H9 (cell line): ENCODE data around the gene USH2A. TPM values are rescaled to one million over a fixed set of nuclear protein-coding genes. Genes with fewer than 3 reads are reported as not detected.

Experiments used
- DNase-seq: peaks from one replicate; pipeline ENCODE4 v3.0.0-alpha.2; 2017
- H2AFZ ChIP-seq: one replicate; pipeline ENCODE4 v1.6.1; 2013; ENCODE audit warnings: mild to moderate bottlenecking, low read length, control low read depth, moderate library complexity
- H2AK5ac ChIP-seq: 2 replicates; pipeline ENCODE4 v1.6.1; 2013; ENCODE audit warnings: low read length, control low read depth, mixed read lengths; ENCODE audit not compliant: insufficient read length
- H2BK120ac ChIP-seq: one replicate; pipeline ENCODE4 v1.6.1; 2013; ENCODE audit warnings: low read depth, mild to moderate bottlenecking, low read length, control low read depth, inconsistent platforms; ENCODE audit not compliant: poor library complexity, severe bottlenecking
- H2BK12ac ChIP-seq: 2 replicates; pipeline ENCODE4 v1.6.1; 2013; ENCODE audit warnings: low read length, control low read depth, mixed read lengths, low read depth; ENCODE audit not compliant: insufficient read length
- H2BK15ac ChIP-seq: 2 replicates; pipeline ENCODE4 v1.6.1; 2013; ENCODE audit warnings: low read depth, low read length, control low read depth
- H2BK20ac ChIP-seq: one replicate; pipeline ENCODE4 v1.6.1; 2013; ENCODE audit warnings: low read depth, mild to moderate bottlenecking, low read length, control low read depth, inconsistent platforms; ENCODE audit not compliant: poor library complexity, severe bottlenecking
- H2BK5ac ChIP-seq: 2 replicates; pipeline ENCODE4 v1.6.1; 2013; ENCODE audit warnings: low read length, control low read depth, mixed read lengths; ENCODE audit not compliant: insufficient read length
- H3K14ac ChIP-seq: 2 replicates; pipeline ENCODE4 v1.6.1; 2013; ENCODE audit warnings: low read length, control low read depth; ENCODE audit not compliant: insufficient read depth
- H3K18ac ChIP-seq: 2 replicates; pipeline ENCODE4 v1.6.1; 2013; ENCODE audit warnings: low read depth, mild to moderate bottlenecking, mixed read lengths, low read length, control low read depth; ENCODE audit not compliant: insufficient read length
- H3K23ac ChIP-seq: 2 replicates; pipeline ENCODE4 v1.6.1; 2013; ENCODE audit warnings: low read length, control low read depth, mixed read lengths, low read depth; ENCODE audit not compliant: insufficient read length
- H3K23me2 ChIP-seq: 2 replicates; pipeline ENCODE4 v1.6.1; 2013; ENCODE audit warnings: low read depth, mild to moderate bottlenecking, mixed read lengths, low read length, control low read depth; ENCODE audit not compliant: insufficient read length, poor library complexity, severe bottlenecking
- H3K27ac ChIP-seq: 2 replicates; pipeline ENCODE4 v1.5.1; 2013; ENCODE audit warnings: low read length, control low read depth, mixed read lengths, low read depth; ENCODE audit not compliant: insufficient read length
- H3K27me3 ChIP-seq: 2 replicates; pipeline ENCODE4 v1.6.1; 2013; ENCODE audit warnings: low read length, control low read depth, inconsistent platforms; ENCODE audit not compliant: insufficient read depth
- H3K4ac ChIP-seq: 2 replicates; pipeline ENCODE4 v1.6.1; 2013; ENCODE audit warnings: low read depth, mild to moderate bottlenecking, control low read depth, inconsistent platforms, low read length, moderate library complexity
- H3K4me1 ChIP-seq: 2 replicates; pipeline ENCODE4 v1.6.1; 2013; ENCODE audit warnings: low read length, control low read depth, inconsistent platforms; ENCODE audit not compliant: insufficient read depth
- H3K4me2 ChIP-seq: 2 replicates; pipeline ENCODE4 v1.6.1; 2013; ENCODE audit warnings: low read length, control low read depth, mixed read lengths; ENCODE audit not compliant: insufficient read length, insufficient read depth
- H3K56ac ChIP-seq: 2 replicates; pipeline ENCODE4 v1.6.1; 2013; ENCODE audit warnings: low read depth, mild to moderate bottlenecking, mixed read lengths, low read length, control low read depth; ENCODE audit not compliant: insufficient read length
- H3K79me1 ChIP-seq: 2 replicates; pipeline ENCODE4 v1.6.1; 2013; ENCODE audit warnings: low read depth, mild to moderate bottlenecking, moderate library complexity, low read length, control low read depth, inconsistent platforms; ENCODE audit not compliant: insufficient read depth, poor library complexity, severe bottlenecking
- H3K79me2 ChIP-seq: 2 replicates; pipeline ENCODE4 v1.6.1; 2013; ENCODE audit warnings: low read length, control low read depth, inconsistent platforms; ENCODE audit not compliant: insufficient read depth
- H3K9ac ChIP-seq: 2 replicates; pipeline ENCODE4 v1.6.1; 2013; ENCODE audit warnings: low read length, control low read depth, mixed read lengths; ENCODE audit not compliant: insufficient read length; ENCODE audit errors: extremely low read depth
- H3K9me3 ChIP-seq: one replicate; pipeline ENCODE4 v1.6.1; 2013; ENCODE audit warnings: low read depth, low read length, inconsistent platforms; ENCODE audit not compliant: control insufficient read depth
- H3T11ph ChIP-seq: one replicate; pipeline ENCODE4 v1.6.1; 2013; ENCODE audit warnings: mild to moderate bottlenecking, low read length, control low read depth, inconsistent platforms
- H4K20me1 ChIP-seq: one replicate; pipeline ENCODE4 v1.6.1; 2013; ENCODE audit not compliant: control insufficient read depth, insufficient read length, insufficient read depth
- H4K5ac ChIP-seq: 2 replicates; pipeline ENCODE4 v1.6.1; 2013; ENCODE audit warnings: low read depth, mild to moderate bottlenecking, mixed read lengths, low read length, control low read depth; ENCODE audit not compliant: insufficient read length
- H4K8ac ChIP-seq: replicated peaks from 2 replicates; pipeline ENCODE4 v1.6.1; 2013; ENCODE audit warnings: low read length, control low read depth, mixed read lengths, low read depth; ENCODE audit not compliant: insufficient read length
- H4K91ac ChIP-seq: 2 replicates; pipeline ENCODE4 v1.6.1; 2013; ENCODE audit warnings: low read depth, mild to moderate bottlenecking, moderate library complexity, mixed read lengths, low read length, control low read depth; ENCODE audit not compliant: insufficient read length
- H3K27ac Mint-ChIP-seq, 3 experiments: 2 replicates in 2 of 3; 3 replicates in 1 of 3; pipeline ENCODE4 v1.8.0; 2020 to 2021; ENCODE audit warnings: mixed read lengths in 3 of 3, mild to moderate bottlenecking in 1 of 3, moderate library complexity in 1 of 3
- H3K27me3 Mint-ChIP-seq: 2 replicates; pipeline ENCODE4 v1.8.0; 2021; ENCODE audit warnings: low read depth, mild to moderate bottlenecking, moderate library complexity, mixed read lengths
- H3K36me3 Mint-ChIP-seq, 3 experiments: 2 replicates in 2 of 3; 3 replicates in 1 of 3; pipeline ENCODE4 v1.8.0; 2020 to 2021; ENCODE audit warnings: low read depth in 3 of 3, mixed read lengths in 3 of 3; ENCODE audit not compliant: insufficient read depth in 1 of 3
- H3K4me1 Mint-ChIP-seq, 2 experiments: 2 replicates each; pipeline ENCODE4 v1.8.0; 2020; ENCODE audit warnings: mixed read lengths in 2 of 2
- H3K4me3 Mint-ChIP-seq, 2 experiments: 2 replicates in 1 of 2; 3 replicates in 1 of 2; pipeline ENCODE4 v1.8.0; 2020 to 2021; ENCODE audit warnings: mild to moderate bottlenecking in 2 of 2, mixed read lengths in 2 of 2, moderate library complexity in 1 of 2
- H3K9me3 Mint-ChIP-seq, 2 experiments: 2 replicates in 1 of 2; 3 replicates in 1 of 2; pipeline ENCODE4 v1.8.0; 2020; ENCODE audit warnings: mild to moderate bottlenecking in 2 of 2, mixed read lengths in 2 of 2, moderate library complexity in 1 of 2
- WGBS: extraction: QIAGEN DNeasy Blood & Tissue Kit; methylation state at CpG from one replicate; pipeline ENCODE4 v1.1.7; 2013; ENCODE audit warnings: missing lambda C conversion rate, low lambda C conversion rate, mixed read lengths; ENCODE audit not compliant: insufficient read length; ENCODE audit errors: extremely low coverage; 5-methylcytosine and 5-hydroxymethylcytosine counted together
- total RNA-seq: library from RNA; stranded (reverse); gene quantifications from 2 replicates; pipeline ENCODE4 v1.2.1, GENCODE V29; 2021
- TF ChIP-seq, protein P1 (sequence below): fragments of 200-600 bp; sonication (generic); conservative IDR thresholded peaks from 3 replicates; pipeline ENCODE4 v1.8.0; 2021; ENCODE audit warnings: antibody characterized with exemption, mild to moderate bottlenecking

The USH2A gene
- total RNA-seq, 1 experiment from 2014 or later, result 0.11 TPM

GRCh38 chr1:215581896-215582295 lies 841.4 kb downstream of the USH2A start:
- H3K9me3 ChIP-seq, result no peaks in the 10 kb centered on the region
- H3K9me3 Mint-ChIP-seq, result peaks cover 10 to 12% of the 10 kb centered on the region in 2 experiments
- H2BK12ac ChIP-seq, result no peak overlapping the region
- no peak overlapping the region for H3T11ph ChIP-seq
- H3K27me3 Mint-ChIP-seq, result no peaks in the 10 kb centered on the region
- no peak overlapping the region for H3K27ac ChIP-seq
- H3K18ac ChIP-seq, result no peak overlapping the region
- H4K5ac ChIP-seq, result no peak overlapping the region
- peaks cover 9% of the 10 kb centered on the region in 2 experiments for H3K4me1 Mint-ChIP-seq
- H3K4me2 ChIP-seq, result no peak overlapping the region
- TF ChIP-seq, protein P1, sequence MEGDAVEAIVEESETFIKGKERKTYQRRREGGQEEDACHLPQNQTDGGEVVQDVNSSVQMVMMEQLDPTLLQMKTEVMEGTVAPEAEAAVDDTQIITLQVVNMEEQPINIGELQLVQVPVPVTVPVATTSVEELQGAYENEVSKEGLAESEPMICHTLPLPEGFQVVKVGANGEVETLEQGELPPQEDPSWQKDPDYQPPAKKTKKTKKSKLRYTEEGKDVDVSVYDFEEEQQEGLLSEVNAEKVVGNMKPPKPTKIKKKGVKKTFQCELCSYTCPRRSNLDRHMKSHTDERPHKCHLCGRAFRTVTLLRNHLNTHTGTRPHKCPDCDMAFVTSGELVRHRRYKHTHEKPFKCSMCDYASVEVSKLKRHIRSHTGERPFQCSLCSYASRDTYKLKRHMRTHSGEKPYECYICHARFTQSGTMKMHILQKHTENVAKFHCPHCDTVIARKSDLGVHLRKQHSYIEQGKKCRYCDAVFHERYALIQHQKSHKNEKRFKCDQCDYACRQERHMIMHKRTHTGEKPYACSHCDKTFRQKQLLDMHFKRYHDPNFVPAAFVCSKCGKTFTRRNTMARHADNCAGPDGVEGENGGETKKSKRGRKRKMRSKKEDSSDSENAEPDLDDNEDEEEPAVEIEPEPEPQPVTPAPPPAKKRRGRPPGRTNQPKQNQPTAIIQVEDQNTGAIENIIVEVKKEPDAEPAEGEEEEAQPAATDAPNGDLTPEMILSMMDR, result no peak
- H4K91ac ChIP-seq, result no peak overlapping the region
- peaks cover 61 to 79% (median 78%) of the 10 kb centered on the region in 3 experiments for H3K36me3 Mint-ChIP-seq
- H3K4me1 ChIP-seq, result no peaks in the 10 kb centered on the region
- H3K14ac ChIP-seq, result no peak overlapping the region
- no peak overlapping the region for H2BK120ac ChIP-seq
- H3K4me3 Mint-ChIP-seq, result no peak overlapping the region
- H2BK5ac ChIP-seq, result no peak overlapping the region
- no peak overlapping the region for H3K4ac ChIP-seq
- H4K8ac ChIP-seq, result no peak overlapping the region
- H3K23me2 ChIP-seq, result no peaks in the 10 kb centered on the region
- H3K27ac Mint-ChIP-seq, result no peak overlapping the region; a peak in 1 of 7 replicates
- H2BK20ac ChIP-seq, result no peak overlapping the region
- no CpG with 5 or more reads among the region's 2 CpGs for WGBS
- H3K56ac ChIP-seq, result no peak overlapping the region
- no peak for DNase-seq
- H2AFZ ChIP-seq, result no peak overlapping the region
- H3K23ac ChIP-seq, result no peak overlapping the region
- H2AK5ac ChIP-seq, result no peak overlapping the region
- no peaks in the 10 kb centered on the region for H4K20me1 ChIP-seq
- H3K27me3 ChIP-seq, result no peaks in the 10 kb centered on the region
- no peak overlapping the region for H3K9ac ChIP-seq
- no peaks in the 10 kb centered on the region for H3K79me1 ChIP-seq
- no peak overlapping the region for H2BK15ac ChIP-seq
- H3K79me2 ChIP-seq, result no peaks in the 10 kb centered on the region
